ENCODE data around the gene TACR3.

GRCh38 chr4:103754844-103755243, 35.1 kb upstream of the TACR3 start:
- no peak for TF ChIP-seq CTCF (conservative IDR thresholded peaks at IDR 0.05; ENCODE audit: low read length)
- TF ChIP-seq EZH2phosphoT487 (IDR thresholded peaks at IDR 0.05; ENCODE audit: borderline replicate concordance, low read depth, low read length): no peak
